ENCODE results near the gene GMDS.
A peak's percentile ranks its signal among the peaks of the same experiment; 100 is the strongest.

GMDS gene

DNA sequence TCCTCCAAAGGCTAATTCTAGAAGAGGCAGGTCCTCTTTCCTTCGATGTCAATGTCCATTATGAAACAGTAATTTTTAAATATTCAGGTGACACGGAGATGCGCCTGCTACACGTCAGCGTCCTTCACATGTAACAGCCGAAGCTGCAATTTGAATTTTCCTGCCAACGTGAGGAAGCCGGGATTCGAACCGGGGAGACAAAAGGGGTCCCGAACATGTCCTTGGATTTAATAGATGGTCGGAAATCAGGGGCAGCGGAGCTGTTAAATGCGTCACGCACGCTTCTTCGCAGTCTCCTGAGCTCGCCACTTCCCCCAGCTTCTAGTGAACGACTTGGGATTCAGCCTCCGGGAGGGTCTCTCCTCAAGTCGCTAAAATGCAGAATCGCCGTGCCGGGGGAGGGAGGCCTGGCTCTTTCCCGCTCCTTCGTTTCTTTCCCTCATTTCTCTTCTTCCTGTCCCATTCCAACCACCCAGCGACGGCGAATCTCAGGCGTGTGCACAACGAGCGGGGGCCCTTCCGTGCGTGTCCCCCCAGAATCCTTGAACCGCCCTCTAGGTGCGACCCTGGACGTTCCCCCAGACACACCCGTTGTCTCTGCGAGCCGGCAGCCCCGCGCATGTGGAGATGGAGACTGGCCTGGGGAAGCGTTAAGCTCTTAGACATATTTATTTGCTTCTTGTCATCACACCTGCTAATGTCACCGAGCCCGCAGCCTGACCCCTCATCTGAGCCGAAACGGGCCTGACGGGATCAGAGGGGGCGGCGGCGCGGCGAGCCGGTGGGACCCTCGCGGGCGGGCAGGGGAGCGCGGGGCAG lies 637.0 kb downstream of the GMDS start:
- Mint-ChIP-seq H3K36me3 (ENCODE audit: insufficient read depth) (peaks cover 16% of the 10 kb centered on the region), H3K27ac (ENCODE audit: low read depth) (no peak overlapping the region), H3K9me3 (no peaks in the 10 kb centered on the region), H3K4me3 (peak overlapping the region; percentile 62), H3K4me1 (peaks cover 44% of the 10 kb centered on the region), H3K27me3 (peaks cover 75% of the 10 kb centered on the region)
- no peak for ATAC-seq (replicated peaks; ENCODE audit: extremely low read depth, poor library complexity, severe bottlenecking)
- no peak for DNase-seq (ENCODE audit: low spot score in 2 of 2)

DNA sequence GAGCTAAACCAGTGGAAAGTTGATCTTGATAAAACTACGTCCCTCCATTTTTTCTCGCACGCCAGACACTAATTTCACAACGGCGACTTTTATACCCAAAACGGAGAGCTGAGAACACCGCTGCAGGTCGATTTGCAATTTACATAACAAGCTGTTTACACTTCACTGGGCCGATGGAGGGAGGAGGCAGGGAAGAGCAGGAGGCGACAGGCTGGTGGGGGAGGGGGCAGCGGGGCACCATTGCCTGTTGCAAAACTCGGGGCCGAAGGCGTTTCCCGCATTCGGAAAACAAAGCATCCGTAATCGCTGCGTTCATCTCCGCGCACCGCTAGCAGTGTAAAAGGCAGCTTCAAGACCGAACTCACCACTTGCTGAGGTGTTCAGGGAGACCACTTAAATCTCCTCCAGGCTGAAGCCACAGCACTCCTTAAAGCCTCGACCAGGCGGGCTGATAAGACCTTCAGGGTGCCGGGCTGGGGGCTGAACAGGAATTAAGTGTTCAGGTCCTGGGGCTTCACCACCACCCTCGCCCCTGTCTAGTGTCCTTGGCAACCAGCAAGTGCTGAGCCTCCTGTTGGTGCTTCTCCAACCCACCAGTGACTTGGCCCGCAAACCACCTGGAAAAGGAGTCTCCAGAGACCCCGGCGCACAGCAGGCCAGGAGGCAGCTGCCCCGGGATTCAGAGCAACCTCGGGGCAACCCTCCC lies 637.7 kb downstream of the GMDS start:
- H3K36me3 Mint-ChIP-seq (ENCODE audit: insufficient read depth), result peaks cover 16% of the 10 kb centered on the region
- peaks cover 75% of the 10 kb centered on the region for H3K27me3 Mint-ChIP-seq
- ATAC-seq (replicated peaks; ENCODE audit: extremely low read depth, poor library complexity, severe bottlenecking) (no peak), DNase-seq (ENCODE audit: low spot score in 2 of 2) (no peak)
- no peak overlapping the region for H3K27ac Mint-ChIP-seq (ENCODE audit: low read depth)
- H3K4me3 Mint-ChIP-seq, result peak overlapping the region; percentile 62
- peaks cover 44% of the 10 kb centered on the region for H3K4me1 Mint-ChIP-seq
- no peaks in the 10 kb centered on the region for H3K9me3 Mint-ChIP-seq

DNA sequence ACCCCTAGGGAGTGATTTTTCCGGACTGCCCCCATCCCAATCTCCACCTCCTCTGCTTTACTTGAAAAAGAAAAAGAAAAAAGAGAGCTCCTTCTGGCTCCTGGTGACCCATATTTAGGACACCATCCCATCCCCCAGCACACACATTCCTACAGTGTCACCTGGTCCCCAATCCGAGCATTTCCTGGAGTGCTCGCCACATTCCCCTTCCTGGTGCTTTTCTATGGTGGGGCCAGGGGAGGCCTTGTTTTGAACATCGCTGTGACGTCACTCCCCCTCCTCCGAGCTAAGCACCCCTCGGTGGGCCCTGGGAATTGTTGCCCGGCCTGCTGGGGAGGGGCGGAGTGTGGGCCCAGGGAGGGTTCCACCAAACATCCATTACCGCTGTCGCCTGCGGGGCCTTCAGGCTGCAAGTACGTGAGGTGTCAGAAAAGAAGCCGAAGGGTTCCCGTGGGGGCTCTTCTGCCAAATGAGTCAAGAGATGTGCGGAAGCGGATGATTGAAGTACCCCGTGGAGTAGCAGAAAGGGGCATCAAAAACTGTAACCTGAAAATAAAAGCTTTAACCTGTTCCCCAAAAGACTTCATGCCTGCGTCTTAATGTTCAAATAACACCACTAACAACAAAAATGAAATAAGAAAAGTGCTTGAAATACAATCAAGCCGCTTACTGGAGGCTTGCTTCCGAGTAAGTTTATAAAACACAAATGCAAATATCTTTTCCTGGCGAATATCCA lies 638.5 kb downstream of the GMDS start:
- DNase-seq (ENCODE audit: low spot score in 2 of 2) (no peak), ATAC-seq (replicated peaks; ENCODE audit: extremely low read depth, poor library complexity, severe bottlenecking) (no peak)
- Mint-ChIP-seq H3K9me3 (no peaks in the 10 kb centered on the region), H3K27me3 (peaks cover 75% of the 10 kb centered on the region), H3K4me1 (peaks cover 38% of the 10 kb centered on the region), H3K4me3 (peak overlapping the region; percentile 33), H3K27ac (ENCODE audit: low read depth) (no peak overlapping the region), H3K36me3 (ENCODE audit: insufficient read depth) (peaks cover 16% of the 10 kb centered on the region)

DNA sequence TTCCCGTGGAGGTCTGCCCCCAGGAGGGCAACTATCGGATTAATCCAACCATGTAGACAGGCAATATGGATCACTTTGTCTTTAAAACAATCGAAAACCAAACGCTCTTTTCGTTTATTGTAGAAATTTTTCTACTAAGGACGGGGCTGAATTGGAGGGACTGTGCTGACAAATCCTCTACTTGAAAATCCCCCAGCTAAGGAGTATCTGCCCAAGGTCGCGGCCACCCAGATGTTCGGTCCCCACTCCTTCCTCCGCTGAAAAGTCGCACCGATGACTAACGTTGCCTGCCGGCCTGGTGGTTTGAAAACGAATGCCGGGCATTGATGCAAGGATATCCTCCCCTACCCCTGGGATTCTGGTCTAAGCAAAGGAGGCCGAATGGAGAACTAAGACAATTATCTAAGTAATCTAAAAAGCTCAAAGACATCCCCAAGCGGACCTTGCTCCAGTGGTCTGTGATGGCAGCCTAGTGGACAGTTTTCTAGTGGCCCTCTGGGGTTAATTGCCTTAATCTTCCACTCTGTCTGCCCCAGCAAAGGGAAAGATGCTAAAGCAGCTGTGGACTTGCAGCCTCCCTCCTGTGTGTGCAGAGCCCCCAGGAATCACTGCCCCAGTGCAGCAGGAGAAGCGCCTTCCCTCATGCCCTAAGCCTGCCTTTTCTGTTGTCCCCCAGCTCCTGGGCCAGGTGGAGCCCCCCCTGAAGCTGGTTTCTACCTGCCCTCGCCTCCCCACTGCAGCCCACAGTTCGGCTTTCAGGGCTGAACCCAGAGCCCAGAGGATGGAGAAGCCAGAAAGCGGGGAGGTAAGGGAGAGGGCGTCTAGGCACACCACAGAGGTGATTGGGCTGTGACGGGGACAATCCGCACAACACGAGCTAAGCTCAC lies 639.3 kb downstream of the GMDS start:
- peak overlapping the region; percentile 31 for H3K4me3 Mint-ChIP-seq
- H3K27me3 Mint-ChIP-seq, result peaks cover 79% of the 10 kb centered on the region
- peaks cover 36% of the 10 kb centered on the region for H3K4me1 Mint-ChIP-seq
- H3K9me3 Mint-ChIP-seq, result no peaks in the 10 kb centered on the region
- DNase-seq (ENCODE audit: low spot score in 2 of 2) (no peak), ATAC-seq (replicated peaks; ENCODE audit: extremely low read depth, poor library complexity, severe bottlenecking) (no peak)
- H3K27ac Mint-ChIP-seq (ENCODE audit: low read depth), result no peak overlapping the region
- peaks cover 16% of the 10 kb centered on the region for H3K36me3 Mint-ChIP-seq (ENCODE audit: insufficient read depth)

DNA sequence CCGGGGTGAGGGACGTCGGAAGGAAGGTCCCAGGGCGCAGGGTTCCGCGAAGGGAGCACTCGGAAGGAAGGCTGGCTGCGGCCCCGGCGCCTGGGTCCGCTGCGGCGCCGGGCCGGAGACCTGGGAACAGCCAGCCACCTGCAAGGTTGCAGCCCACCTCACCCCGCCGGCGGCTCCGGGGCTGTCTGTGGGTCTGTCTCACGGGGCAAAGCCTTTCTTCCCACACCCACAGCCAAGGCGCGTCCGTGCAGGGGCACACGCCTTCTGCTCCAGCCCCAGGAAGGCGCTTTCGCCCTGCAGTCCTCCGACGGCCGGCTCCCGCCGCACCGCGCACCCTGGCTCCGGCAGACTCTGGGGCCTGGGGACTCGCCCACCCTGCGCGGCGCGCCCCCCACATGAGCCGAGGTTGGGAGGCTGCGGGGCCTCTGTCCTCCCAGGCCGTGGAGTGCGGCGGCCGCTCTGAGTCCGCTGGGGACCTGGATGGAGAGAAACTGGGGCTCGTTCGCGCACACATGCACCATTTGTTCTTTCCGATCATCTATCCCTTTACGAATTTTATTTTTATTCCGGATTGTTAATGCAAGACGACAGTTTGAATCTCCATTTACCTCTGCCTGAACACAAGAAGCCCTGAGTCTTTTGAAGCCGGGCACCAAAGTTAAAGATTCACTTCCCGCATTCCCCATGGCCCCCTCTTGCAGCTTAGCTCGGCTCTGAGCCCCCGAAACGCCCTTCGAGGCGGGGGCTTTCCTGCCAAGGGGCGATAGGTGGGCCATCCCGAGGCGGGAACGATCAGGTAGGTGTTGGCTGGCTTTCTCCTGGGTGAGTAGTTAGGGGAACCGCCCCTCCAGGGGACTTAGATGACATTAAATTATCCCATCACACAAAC lies 640.2 kb downstream of the GMDS start:
- Mint-ChIP-seq H3K4me3 (peak overlapping the region; percentile 43), H3K9me3 (no peaks in the 10 kb centered on the region), H3K27me3 (peaks cover 81% of the 10 kb centered on the region), H3K4me1 (peaks cover 32% of the 10 kb centered on the region), H3K27ac (ENCODE audit: low read depth) (no peak overlapping the region), H3K36me3 (ENCODE audit: insufficient read depth) (peaks cover 13% of the 10 kb centered on the region)
- DNase-seq (ENCODE audit: low spot score in 2 of 2) (no peak), ATAC-seq (replicated peaks; ENCODE audit: extremely low read depth, poor library complexity, severe bottlenecking) (no peak)

DNA sequence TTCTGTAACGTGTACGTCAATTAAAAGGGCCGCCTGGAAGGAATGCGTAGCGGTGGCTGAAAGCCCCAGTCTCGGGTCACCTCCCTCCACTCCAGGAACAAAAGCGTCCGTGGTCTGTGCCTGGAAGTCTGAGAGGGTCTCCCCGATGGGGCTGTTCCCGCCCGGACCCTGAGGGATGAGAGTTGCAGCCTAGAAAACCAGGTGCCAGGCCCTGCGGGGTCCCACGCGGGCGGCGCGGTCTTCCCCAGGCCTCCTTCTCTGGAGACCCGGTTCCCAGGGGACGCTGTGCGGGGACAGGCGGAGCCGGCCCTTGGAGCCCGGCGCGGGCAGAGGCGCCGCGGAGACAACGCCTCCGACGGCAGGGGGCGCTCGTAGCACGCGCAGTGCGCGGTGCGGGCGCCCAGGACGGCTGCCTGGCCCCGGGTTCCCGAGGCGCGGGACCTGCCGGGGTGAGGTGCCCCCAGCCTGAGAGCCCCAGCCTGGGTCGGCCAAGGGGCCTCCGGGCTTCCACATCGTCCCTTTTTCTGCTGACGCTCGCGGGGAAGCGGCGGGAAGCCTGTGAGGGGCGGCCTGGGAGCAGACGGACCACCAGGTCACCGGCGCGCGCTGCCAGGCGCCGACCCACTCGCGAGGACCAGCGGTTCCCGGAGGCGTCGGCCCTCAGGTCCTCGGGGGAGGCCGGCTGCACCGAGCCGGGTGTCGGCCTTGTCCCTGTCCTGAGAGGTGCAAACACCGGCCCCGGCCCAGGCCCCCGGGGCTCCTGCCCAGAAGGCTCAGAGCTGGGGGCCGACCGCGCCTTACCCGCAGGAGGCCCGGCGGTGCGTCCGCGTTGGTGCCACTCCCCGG lies 641.0 kb downstream of the GMDS start:
- peaks cover 89% of the 10 kb centered on the region for H3K27me3 Mint-ChIP-seq
- H3K4me1 Mint-ChIP-seq, result peaks cover 32% of the 10 kb centered on the region
- DNase-seq (ENCODE audit: low spot score in 2 of 2) (peak; percentile 39 to 64), ATAC-seq (replicated peaks; ENCODE audit: extremely low read depth, poor library complexity, severe bottlenecking) (peak; percentile 64)
- H3K36me3 Mint-ChIP-seq (ENCODE audit: insufficient read depth), result peaks cover 14% of the 10 kb centered on the region
- peak overlapping the region; percentile 16 for H3K4me3 Mint-ChIP-seq
- no peak overlapping the region for H3K27ac Mint-ChIP-seq (ENCODE audit: low read depth)
- no peaks in the 10 kb centered on the region for H3K9me3 Mint-ChIP-seq

DNA sequence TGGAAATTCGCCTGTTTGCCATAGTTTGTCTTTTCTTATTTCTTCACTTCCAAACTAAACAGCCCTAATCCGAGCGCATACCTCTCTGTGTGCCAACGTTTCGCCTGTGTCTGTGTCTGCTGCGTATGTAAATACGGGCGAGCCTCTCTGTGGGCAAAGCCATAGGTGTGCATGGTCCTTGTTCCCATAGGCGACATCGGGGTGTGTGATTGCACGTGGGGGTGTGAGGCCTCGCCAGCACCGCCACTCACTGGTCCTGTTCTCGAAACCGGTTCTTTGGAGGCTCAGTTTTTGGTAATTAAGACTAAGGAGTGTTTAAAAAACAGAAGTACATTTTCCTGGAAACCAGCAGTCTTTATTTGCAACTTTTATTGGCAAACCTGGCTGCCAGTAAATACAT lies 641.7 kb downstream of the GMDS start:
- H3K4me3 Mint-ChIP-seq, result peak overlapping the region; percentile 16
- peaks cover 28% of the 10 kb centered on the region for H3K4me1 Mint-ChIP-seq

DNA sequence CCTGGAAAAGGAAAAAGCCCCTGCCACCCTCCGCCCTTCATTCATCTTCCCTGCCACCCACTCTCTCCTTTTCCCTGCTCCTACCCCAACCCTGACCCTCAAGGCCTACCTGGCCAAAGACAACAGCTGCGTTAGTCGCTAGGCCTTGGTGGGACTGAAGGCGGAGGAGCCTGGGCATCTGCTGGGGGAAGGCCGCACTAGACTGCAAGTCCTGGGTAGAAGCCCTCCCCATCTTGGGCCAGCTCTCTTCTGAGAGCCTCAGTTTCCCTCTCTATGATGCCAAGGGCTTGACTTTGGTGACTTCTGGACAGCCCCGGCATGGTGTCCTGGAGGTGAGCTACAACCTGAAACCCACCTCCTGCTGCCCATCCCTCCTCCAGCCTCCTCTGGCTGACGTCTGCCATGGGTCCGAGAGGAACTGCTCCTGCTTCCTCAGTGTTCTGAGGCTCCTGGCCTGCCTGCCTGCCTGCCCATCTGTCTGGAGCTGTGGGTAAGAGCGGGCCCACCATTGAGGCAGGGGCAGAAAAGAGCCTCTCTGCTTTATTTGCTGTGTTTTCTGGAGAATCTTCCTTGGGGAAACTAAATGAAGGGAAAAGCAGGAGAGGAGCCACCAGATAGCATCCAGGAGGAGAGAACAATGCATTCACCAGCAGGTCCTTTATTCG lies 643.2 kb downstream of the GMDS start:
- DNase-seq (ENCODE audit: low spot score in 2 of 2) (no peak), ATAC-seq (replicated peaks; ENCODE audit: extremely low read depth, poor library complexity, severe bottlenecking) (no peak)
- Mint-ChIP-seq H3K36me3 (ENCODE audit: insufficient read depth) (peaks cover 8% of the 10 kb centered on the region), H3K27ac (ENCODE audit: low read depth) (no peak overlapping the region), H3K4me1 (peaks cover 15% of the 10 kb centered on the region), H3K4me3 (no peak overlapping the region), H3K9me3 (no peaks in the 10 kb centered on the region), H3K27me3 (peaks cover 91% of the 10 kb centered on the region)

More for the DNA sequence above, 641.7 kb downstream of the GMDS start:
- Mint-ChIP-seq H3K27ac (ENCODE audit: low read depth) (no peak overlapping the region), H3K9me3 (no peaks in the 10 kb centered on the region), H3K27me3 (peaks cover 91% of the 10 kb centered on the region), H3K36me3 (ENCODE audit: insufficient read depth) (peaks cover 14% of the 10 kb centered on the region)
- no peak for ATAC-seq (replicated peaks; ENCODE audit: extremely low read depth, poor library complexity, severe bottlenecking)
- DNase-seq (ENCODE audit: low spot score in 2 of 2), result no peak

DNA sequence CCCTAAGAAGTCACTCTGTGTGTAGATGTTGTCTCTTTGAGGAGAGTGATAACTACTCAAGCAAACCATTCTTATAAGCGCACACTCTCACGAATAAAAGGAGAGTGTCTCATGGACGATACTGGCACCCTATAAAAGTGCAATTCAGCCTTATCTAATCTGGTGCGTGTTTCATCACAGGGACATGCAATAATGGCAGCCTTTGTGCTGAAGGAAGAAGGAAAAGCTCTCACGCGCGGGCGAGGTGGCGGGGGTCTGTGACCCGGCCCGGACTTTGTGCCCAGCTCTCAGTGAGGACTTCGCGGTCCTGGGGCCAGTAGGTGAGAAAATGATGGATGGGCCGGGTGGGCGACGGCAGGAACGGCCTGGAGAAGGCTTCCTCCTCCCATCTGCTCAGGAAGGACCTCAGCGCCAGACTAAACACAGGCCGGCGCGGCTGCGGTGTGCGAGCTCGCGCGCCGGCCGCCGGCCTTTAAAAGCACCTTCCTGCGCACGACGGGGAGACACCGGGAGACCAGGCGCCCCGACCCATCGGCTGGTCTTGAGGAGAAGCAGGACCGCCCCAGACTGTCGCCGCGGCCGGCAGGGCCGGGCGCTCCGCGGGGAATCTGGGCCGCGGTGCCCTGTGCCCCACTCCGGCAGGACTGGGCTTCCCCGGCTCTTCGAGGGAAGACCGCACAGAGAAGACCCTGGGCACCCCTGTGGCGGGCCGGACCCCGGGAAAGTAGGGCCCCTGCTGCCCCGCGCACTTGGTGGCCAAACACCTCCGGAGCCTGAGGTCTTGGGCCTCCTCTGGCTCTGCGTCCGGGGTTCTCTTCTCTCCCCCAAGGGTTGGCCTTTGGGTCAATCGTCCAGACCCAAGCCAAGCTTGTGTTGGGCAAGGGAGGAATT lies 644.0 kb downstream of the GMDS start:
- DNase-seq (ENCODE audit: low spot score in 2 of 2), result no peak
- Mint-ChIP-seq H3K9me3 (no peaks in the 10 kb centered on the region), H3K27ac (ENCODE audit: low read depth) (no peak overlapping the region), H3K27me3 (peaks cover 91% of the 10 kb centered on the region), H3K4me1 (peaks cover 10% of the 10 kb centered on the region), H3K36me3 (ENCODE audit: insufficient read depth) (peaks cover 6% of the 10 kb centered on the region), H3K4me3 (no peak overlapping the region)
- no peak for ATAC-seq (replicated peaks; ENCODE audit: extremely low read depth, poor library complexity, severe bottlenecking)

DNA sequence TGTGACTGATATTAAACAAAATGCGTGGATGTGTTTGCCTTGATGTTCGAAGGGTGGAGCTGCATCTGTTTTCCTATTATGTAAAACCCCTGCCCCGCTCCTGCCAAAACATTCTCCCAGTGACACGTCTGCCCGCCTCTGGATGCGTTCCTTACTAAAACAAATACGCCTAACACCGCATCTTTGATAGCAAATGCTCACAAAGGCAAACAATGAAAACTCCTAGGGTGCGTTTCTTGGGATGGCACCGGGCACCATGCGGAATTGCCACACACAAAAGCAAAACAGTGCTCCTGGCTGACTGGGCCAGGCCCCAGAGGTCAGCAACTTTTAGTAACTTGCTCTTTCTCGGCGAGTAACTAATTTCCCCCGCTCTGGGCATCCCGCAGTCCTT lies 644.6 kb downstream of the GMDS start:
- Mint-ChIP-seq H3K9me3 (no peaks in the 10 kb centered on the region), H3K27ac (ENCODE audit: low read depth) (no peak overlapping the region), H3K4me3 (no peak overlapping the region), H3K4me1 (peaks cover 10% of the 10 kb centered on the region), H3K27me3 (peaks cover 91% of the 10 kb centered on the region), H3K36me3 (ENCODE audit: insufficient read depth) (peaks cover 2% of the 10 kb centered on the region)
- ATAC-seq (replicated peaks; ENCODE audit: extremely low read depth, poor library complexity, severe bottlenecking) (no peak), DNase-seq (ENCODE audit: low spot score in 2 of 2) (no peak)
